ENCODE results near the gene SLC27A1. TPM values are rescaled to one million over a fixed set of nuclear protein-coding genes. Genes with fewer than 3 reads are reported as not detected.

The SLC27A1 gene
- total RNA-seq, 1 donor from 2014 or later: 9.5 TPM

DNA sequence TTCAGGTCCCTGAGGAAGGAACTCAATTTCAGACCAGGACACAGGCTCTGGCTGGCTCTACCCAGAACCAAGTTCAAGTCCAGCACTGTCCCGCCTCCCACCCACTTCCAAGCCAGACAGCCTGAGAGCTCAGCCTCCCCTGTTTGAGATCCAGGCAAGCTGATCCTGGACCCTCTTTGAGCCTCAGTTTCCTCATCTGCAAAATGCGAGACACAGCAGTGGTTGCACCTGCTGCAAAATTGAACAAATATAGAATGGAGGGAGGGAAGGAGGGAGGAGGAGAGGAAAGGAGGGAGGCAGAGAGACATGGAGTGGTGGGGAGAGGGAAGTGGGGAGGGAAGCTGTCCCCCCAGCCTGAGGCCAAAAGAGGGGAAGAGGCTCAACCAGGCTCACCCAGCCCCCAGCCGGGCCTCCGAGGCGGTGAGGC lies 22.6 kb upstream of the SLC27A1 start:
- Histone ChIP-seq H2AFZ (ENCODE audit: low read depth, low read length) (no peak overlapping the region), H4K20me1 (ENCODE audit: insufficient read depth, low read length) (no peaks in the 10 kb centered on the region), H3K79me2 (ENCODE audit: insufficient read depth, low read length) (no peaks in the 10 kb centered on the region), H3K4me3 (ENCODE audit: insufficient read depth, low read depth, low read length) (no peak overlapping the region), H3K9ac (ENCODE audit: low read length) (no peak overlapping the region), H3K27ac (ENCODE audit: low read depth, low read length) (no peak overlapping the region), H3K36me3 (ENCODE audit: insufficient read depth, low read length) (no peaks in the 10 kb centered on the region), H3K4me1 (ENCODE audit: insufficient read depth, low read length) (no peaks in the 10 kb centered on the region), H3K9me3 (ENCODE audit: insufficient read depth, low read depth, low read length) (peaks cover 4% of the 10 kb centered on the region), H3K27me3 (ENCODE audit: insufficient read depth, low read length) (peaks cover 9% of the 10 kb centered on the region), H3K4me2 (ENCODE audit: low read length) (peak overlapping the region; percentile 84)
- TF ChIP-seq EZH2 (IDR thresholded peaks at IDR 0.05; ENCODE audit: insufficient read depth, low read length): no peak
- TF ChIP-seq, protein P1, sequence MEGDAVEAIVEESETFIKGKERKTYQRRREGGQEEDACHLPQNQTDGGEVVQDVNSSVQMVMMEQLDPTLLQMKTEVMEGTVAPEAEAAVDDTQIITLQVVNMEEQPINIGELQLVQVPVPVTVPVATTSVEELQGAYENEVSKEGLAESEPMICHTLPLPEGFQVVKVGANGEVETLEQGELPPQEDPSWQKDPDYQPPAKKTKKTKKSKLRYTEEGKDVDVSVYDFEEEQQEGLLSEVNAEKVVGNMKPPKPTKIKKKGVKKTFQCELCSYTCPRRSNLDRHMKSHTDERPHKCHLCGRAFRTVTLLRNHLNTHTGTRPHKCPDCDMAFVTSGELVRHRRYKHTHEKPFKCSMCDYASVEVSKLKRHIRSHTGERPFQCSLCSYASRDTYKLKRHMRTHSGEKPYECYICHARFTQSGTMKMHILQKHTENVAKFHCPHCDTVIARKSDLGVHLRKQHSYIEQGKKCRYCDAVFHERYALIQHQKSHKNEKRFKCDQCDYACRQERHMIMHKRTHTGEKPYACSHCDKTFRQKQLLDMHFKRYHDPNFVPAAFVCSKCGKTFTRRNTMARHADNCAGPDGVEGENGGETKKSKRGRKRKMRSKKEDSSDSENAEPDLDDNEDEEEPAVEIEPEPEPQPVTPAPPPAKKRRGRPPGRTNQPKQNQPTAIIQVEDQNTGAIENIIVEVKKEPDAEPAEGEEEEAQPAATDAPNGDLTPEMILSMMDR (IDR thresholded peaks at IDR 0.05; ENCODE audit: insufficient read depth, low read depth, low read length): no peak
- DNase-seq (ENCODE audit: low read depth) (no peak), FAIRE-seq (no peak)
- no peaks in the 10 kb centered on the region for H3K9me3 Mint-ChIP-seq (ENCODE audit: unreplicated experiment)
- no peaks in the 10 kb centered on the region for H3K4me1 Mint-ChIP-seq (ENCODE audit: low read depth, unreplicated experiment)
- H3K27ac Mint-ChIP-seq (ENCODE audit: unreplicated experiment): no peak overlapping the region
- peak overlapping the region; percentile 67 for H3K4me3 Mint-ChIP-seq (ENCODE audit: unreplicated experiment)
- H3K27me3 Mint-ChIP-seq (ENCODE audit: low read depth, unreplicated experiment): peaks cover 15% of the 10 kb centered on the region
- no peaks in the 10 kb centered on the region for H3K36me3 Mint-ChIP-seq (ENCODE audit: low read depth, unreplicated experiment)

DNA sequence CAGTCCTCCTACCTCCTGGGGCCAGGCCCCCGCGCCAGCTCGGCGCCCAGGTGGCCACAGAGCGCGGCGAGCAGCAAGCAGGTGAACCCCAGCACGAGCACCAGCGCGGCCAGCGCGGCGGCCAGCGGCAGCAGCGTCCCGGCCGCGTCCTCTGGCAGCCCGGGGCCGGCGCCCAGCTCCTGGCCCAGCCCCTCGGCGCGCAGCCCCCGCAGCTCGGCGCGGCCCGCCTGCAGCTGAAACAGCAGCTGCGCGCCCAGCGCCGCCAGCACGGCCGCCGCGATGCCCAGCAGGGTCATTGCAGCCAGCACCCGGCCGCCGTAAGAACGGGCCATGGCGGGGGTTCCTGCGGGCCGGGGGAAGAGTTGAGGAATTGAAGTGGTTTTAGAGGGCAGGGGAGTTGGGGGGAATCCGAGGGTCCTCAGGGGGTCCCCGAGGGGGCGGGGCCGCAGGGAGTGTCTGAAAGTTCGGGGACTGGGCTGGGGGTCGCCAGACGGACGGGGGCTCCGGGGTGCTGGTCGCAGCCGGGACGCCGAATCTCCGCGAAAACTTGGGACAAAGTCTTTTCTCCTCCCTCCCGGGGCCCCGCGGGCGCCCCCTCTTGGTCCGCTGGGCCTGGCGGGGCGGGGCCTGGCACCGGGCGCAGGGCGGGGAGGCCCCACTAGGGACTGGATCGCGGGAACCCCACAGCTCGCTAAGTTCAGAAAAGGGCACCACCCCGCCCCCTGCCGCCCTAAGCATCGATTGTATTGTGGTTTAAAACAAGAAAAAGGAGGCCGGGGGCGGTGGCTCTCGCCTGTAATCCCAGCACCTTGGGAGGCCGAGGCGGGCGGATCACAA lies 22.0 kb upstream of the SLC27A1 start, which contains the start of gene TMEM221:
Gene TMEM221 (minus strand): TSS at position 538 of the 837 bp plus-strand sequence. CDS start 206 bp downstream, at position 332.
- DNase-seq (ENCODE audit: low read depth): no peak
- Histone ChIP-seq H3K9me3 (ENCODE audit: insufficient read depth, low read depth, low read length) (peaks cover 6% of the 10 kb centered on the region), H3K4me1 (ENCODE audit: insufficient read depth, low read length) (no peaks in the 10 kb centered on the region), H3K27ac (ENCODE audit: low read depth, low read length) (no peak within 1 kb of the TSS), H2AFZ (ENCODE audit: low read depth, low read length) (peak within 1 kb of the TSS; percentile 47), H4K20me1 (ENCODE audit: insufficient read depth, low read length) (no peaks in the 10 kb centered on the region), H3K4me3 (ENCODE audit: insufficient read depth, low read depth, low read length) (peak within 1 kb of the TSS; percentile 44), H3K4me2 (ENCODE audit: low read length) (peak within 1 kb of the TSS; percentile 84), H3K79me2 (ENCODE audit: insufficient read depth, low read length) (no peaks in the 10 kb centered on the region), H3K9ac (ENCODE audit: low read length) (no peak within 1 kb of the TSS), H3K27me3 (ENCODE audit: insufficient read depth, low read length) (peaks cover 9% of the 10 kb centered on the region), H3K36me3 (ENCODE audit: insufficient read depth, low read length) (no peaks in the 10 kb centered on the region)
- Mint-ChIP-seq H3K27ac (ENCODE audit: unreplicated experiment) (no peak within 1 kb of the TSS), H3K27me3 (ENCODE audit: low read depth, unreplicated experiment) (peaks cover 16% of the 10 kb centered on the region), H3K36me3 (ENCODE audit: low read depth, unreplicated experiment) (no peaks in the 10 kb centered on the region), H3K4me1 (ENCODE audit: low read depth, unreplicated experiment) (no peaks in the 10 kb centered on the region), H3K4me3 (ENCODE audit: unreplicated experiment) (peak within 1 kb of the TSS; percentile 68), H3K9me3 (ENCODE audit: unreplicated experiment) (no peaks in the 10 kb centered on the region)
- no peak for FAIRE-seq
- peak; percentile 40 for TF ChIP-seq EZH2 (IDR thresholded peaks at IDR 0.05; ENCODE audit: insufficient read depth, low read length)
- TF ChIP-seq, protein P1 (IDR thresholded peaks at IDR 0.05; ENCODE audit: insufficient read depth, low read depth, low read length): no peak
